K562 (cell line): Measurements from ENCODE around the gene MSN. TPM values are rescaled to one million over a fixed set of nuclear protein-coding genes. Genes with fewer than 3 reads are reported as not detected.

Experiments
- ARID4B ChIP-seq: sonication (generic); formaldehyde crosslinking; IDR thresholded peaks from 2 replicates; pipeline ENCODE4 v1.8.0; 2022; ENCODE audit warnings: mild to moderate bottlenecking, missing genetic modification reagents
- BRD9 ChIP-seq: fragments of 450-650 bp; IDR thresholded peaks from 2 replicates; pipeline ENCODE4 v1.6.1; 2018; ENCODE audit warnings: low read depth; ENCODE audit not compliant: partially characterized antibody
- COPS2 ChIP-seq: fragments of 450-650 bp; conservative IDR thresholded peaks from 2 replicates; pipeline ENCODE4 v1.6.1; 2016; ENCODE audit warnings: mild to moderate bottlenecking, moderate library complexity
- CTBP1 ChIP-seq: fragments of 450-650 bp; IDR thresholded peaks from 2 replicates; pipeline ENCODE4 v1.6.1; 2016; ENCODE audit warnings: borderline replicate concordance
- ETV5 ChIP-seq: sonication (generic); formaldehyde crosslinking; IDR thresholded peaks from 2 replicates; pipeline ENCODE4 v1.4.0; 2020; ENCODE audit warnings: low read depth, mild to moderate bottlenecking, missing genetic modification reagents
- FOXA1 ChIP-seq: fragments of 450-650 bp; IDR thresholded peaks from 2 replicates; pipeline ENCODE4 v1.6.1; 2016; ENCODE audit warnings: mild to moderate bottlenecking, borderline replicate concordance
- L3MBTL2 ChIP-seq: fragments of 450-650 bp; IDR thresholded peaks from 2 replicates; pipeline ENCODE4 v1.6.1; 2016; ENCODE audit warnings: mild to moderate bottlenecking, moderate library complexity
- LCOR ChIP-seq: sonication (generic); formaldehyde crosslinking; IDR thresholded peaks from 2 replicates; pipeline ENCODE4 v1.8.0; 2022; ENCODE audit warnings: mild to moderate bottlenecking, missing genetic modification reagents
- NRF1 ChIP-seq, 2 experiments: fragments of 450-650 bp; IDR thresholded peaks in 1 of 2; conservative IDR thresholded peaks in 1 of 2; 2 replicates each; pipeline ENCODE4 v1.6.1; 2014; ENCODE audit warnings: mild to moderate bottlenecking in 2 of 2
- PHF8 ChIP-seq: fragments of 200-600 bp; sonication (generic); IDR thresholded peaks from 2 replicates; pipeline ENCODE4 v1.6.1; 2012; ENCODE audit warnings: mixed run types, mild to moderate bottlenecking, inconsistent platforms, low read length, moderate library complexity, borderline replicate concordance
- POLR2A ChIP-seq: fragments of 450-650 bp; conservative IDR thresholded peaks from 2 replicates; pipeline ENCODE4 v1.6.1; 2016
- POLR2B ChIP-seq: fragments of 450-650 bp; IDR thresholded peaks from 2 replicates; pipeline ENCODE4 v1.6.1; 2018; ENCODE audit warnings: low read depth; ENCODE audit not compliant: partially characterized antibody
- POLR2G ChIP-seq: fragments of 200-400 bp; formaldehyde crosslinking; IDR thresholded peaks from 2 replicates; pipeline ENCODE4 v1.6.1; 2017; ENCODE audit warnings: low read depth, mild to moderate bottlenecking, antibody characterized with exemption, low read length, moderate library complexity
- ZBTB7A ChIP-seq: IDR thresholded peaks from 2 replicates; pipeline ENCODE4 v1.6.1; 2011; ENCODE audit warnings: low read depth, mild to moderate bottlenecking, low read length, moderate library complexity, borderline replicate concordance; ENCODE audit not compliant: control insufficient read depth
- ZNF175 ChIP-seq: fragments of 200-800 bp; sonication (Bioruptor generic); IDR thresholded peaks from 2 replicates; pipeline ENCODE4 v1.6.1; 2016; ENCODE audit warnings: low read depth, mild to moderate bottlenecking, missing genetic modification characterization, missing compliant biosample characterization
- ZNF239 ChIP-seq: fragments of 250-450 bp; sonication (Bioruptor Pico); IDR thresholded peaks from 2 replicates; pipeline ENCODE4 v1.4.0; 2020; ENCODE audit warnings: mild to moderate bottlenecking
- ZNF354B ChIP-seq: fragments of 250-450 bp; sonication (Bioruptor Pico); IDR thresholded peaks from 2 replicates; pipeline ENCODE4 v1.4.0; 2020
- polyA plus RNA-seq, 8 experiments: library from polyadenylated mRNA; depleted of rRNA in 4 of 8; stranded (reverse) in 5 of 8; unstranded in 3 of 8; fragments of >200 nt; fragmentation: Nextera tagmentation in 2 of 8; fragmentation: Illumina TruSeq in 1 of 8; extraction: Ambion mirVana in 2 of 8; extraction: Trizol in 1 of 8; gene quantifications; 2 replicates each; pipeline versions ENCODE4 v1.2.1 to v1.2.3, GENCODE V29; 2011 to 2014; ENCODE audit warnings: inconsistent platforms in 1 of 8, missing spikeins in 1 of 8
- total RNA-seq, 7 experiments: library from RNA; depleted of rRNA in 6 of 7; stranded (reverse); fragments of >200 nt in 6 of 7; fragmentation: Illumina TruSeq in 2 of 7; extraction: Trizol in 2 of 7; gene quantifications; 2 replicates each; pipeline versions ENCODE4 v1.2.1 to v1.2.3, GENCODE V29; 2011 to 2021; ENCODE audit warnings: low replicate concordance in 1 of 7
- TF ChIP-seq, protein P1 (sequence below): fragments of 450-650 bp; formaldehyde crosslinking; IDR thresholded peaks from 2 replicates; pipeline ENCODE4 v1.4.0; 2020; ENCODE audit warnings: mild to moderate bottlenecking, moderate library complexity
- TF ChIP-seq, protein P2 (sequence below): sonication (generic); formaldehyde crosslinking; IDR thresholded peaks from 2 replicates; pipeline ENCODE4 v1.8.1; 2023; ENCODE audit warnings: mild to moderate bottlenecking, missing genetic modification reagents

The MSN gene
- total and polyA plus RNA-seq, 9 of the 15 experiments (the other 6 are each of a cell fraction or from before 2014, with no cell fraction given) = 128 to 486 (median 237) TPM

DNA sequence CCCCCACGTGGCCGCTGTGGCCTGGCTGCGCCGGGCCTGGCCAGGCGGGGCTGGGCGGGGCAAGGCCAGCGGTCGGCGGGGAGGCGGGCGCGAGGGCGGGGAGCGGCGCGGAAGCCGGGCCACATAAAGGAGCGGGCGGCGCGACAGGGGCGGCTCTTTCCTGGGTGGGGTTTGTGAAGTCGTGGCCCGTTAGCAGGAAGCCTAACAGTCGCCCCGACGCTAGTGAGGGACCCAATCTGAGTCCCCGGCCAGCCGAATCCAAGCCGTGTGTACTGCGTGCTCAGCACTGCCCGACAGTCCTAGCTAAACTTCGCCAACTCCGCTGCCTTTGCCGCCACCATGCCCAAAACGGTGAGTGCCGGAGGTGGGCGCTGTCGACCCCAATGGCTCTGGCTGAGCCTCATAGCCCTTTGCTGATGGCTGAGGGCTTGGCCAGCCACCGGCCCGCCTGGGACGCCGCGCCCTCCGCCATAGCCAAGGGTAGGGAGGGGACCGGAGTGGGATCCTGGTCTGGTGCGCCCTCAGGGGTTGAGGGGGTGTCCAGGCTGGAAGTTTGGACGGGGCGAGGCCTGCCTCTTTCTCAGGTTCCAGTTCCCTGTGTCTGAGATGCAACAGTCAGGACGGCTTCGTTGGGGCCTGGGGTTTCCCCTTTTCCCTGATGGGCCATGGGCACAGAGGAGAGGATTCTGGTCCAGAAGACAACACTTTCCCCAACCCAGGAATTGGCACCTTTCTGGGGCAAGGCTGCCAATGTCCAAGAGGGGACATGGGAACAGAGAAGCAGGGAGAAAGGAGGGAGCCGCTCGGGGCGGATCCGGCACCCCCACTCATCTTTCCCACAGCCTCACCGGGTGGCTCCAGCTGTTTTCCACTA lies at the start of gene MSN (continued):
- TF ChIP-seq, protein P1, sequence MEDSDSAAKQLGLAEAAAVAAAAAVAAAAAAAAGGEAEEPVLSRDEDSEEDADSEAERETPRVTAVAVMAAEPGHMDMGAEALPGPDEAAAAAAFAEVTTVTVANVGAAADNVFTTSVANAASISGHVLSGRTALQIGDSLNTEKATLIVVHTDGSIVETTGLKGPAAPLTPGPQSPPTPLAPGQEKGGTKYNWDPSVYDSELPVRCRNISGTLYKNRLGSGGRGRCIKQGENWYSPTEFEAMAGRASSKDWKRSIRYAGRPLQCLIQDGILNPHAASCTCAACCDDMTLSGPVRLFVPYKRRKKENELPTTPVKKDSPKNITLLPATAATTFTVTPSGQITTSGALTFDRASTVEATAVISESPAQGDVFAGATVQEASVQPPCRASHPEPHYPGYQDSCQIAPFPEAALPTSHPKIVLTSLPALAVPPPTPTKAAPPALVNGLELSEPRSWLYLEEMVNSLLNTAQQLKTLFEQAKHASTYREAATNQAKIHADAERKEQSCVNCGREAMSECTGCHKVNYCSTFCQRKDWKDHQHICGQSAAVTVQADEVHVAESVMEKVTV = no peak
- TF ChIP-seq POLR2A = peak; percentile 82
- no peak for TF ChIP-seq ZNF239 (CRISPR knock-in tag)
- no peak for TF ChIP-seq ZNF354B
- TF ChIP-seq CTBP1 = peak; percentile 41; the same call in 1 of the 2 replicates
- peak; percentile 60; the same call in 1 of the 2 replicates for TF ChIP-seq LCOR (CRISPR knock-in tag)
- peak; percentile 91 for TF ChIP-seq POLR2G
- 0 out of 2 replicates have a peak, but pooled peaks have one; percentile 44 for TF ChIP-seq ZNF175 (CRISPR knock-in tag)
- peak; percentile 63; the same call in 1 of the 2 replicates for TF ChIP-seq PHF8
- TF ChIP-seq BRD9 = no peak
- TF ChIP-seq COPS2 = no peak
- TF ChIP-seq POLR2B = peak; percentile 64
- TF ChIP-seq L3MBTL2 = peak; percentile 21; the same call in 1 of the 2 replicates
- peak; percentile 15; the same call in 1 of the 2 replicates for TF ChIP-seq ETV5
- no peak for TF ChIP-seq FOXA1
- peak; percentile 62; the same call in 1 of the 2 replicates for TF ChIP-seq ARID4B (CRISPR knock-in tag)
- TF ChIP-seq NRF1 (conservative IDR thresholded peaks at IDR 0.05 in 1 of 2, IDR thresholded peaks at IDR 0.05 in 1 of 2) = 0 out of 4 replicates have a peak, but pooled peaks of 1 of the 2 experiments have one; percentile 39
- TF ChIP-seq ZBTB7A = peak; percentile 32; the same call in 1 of the 2 replicates
- TF ChIP-seq, protein P2, sequence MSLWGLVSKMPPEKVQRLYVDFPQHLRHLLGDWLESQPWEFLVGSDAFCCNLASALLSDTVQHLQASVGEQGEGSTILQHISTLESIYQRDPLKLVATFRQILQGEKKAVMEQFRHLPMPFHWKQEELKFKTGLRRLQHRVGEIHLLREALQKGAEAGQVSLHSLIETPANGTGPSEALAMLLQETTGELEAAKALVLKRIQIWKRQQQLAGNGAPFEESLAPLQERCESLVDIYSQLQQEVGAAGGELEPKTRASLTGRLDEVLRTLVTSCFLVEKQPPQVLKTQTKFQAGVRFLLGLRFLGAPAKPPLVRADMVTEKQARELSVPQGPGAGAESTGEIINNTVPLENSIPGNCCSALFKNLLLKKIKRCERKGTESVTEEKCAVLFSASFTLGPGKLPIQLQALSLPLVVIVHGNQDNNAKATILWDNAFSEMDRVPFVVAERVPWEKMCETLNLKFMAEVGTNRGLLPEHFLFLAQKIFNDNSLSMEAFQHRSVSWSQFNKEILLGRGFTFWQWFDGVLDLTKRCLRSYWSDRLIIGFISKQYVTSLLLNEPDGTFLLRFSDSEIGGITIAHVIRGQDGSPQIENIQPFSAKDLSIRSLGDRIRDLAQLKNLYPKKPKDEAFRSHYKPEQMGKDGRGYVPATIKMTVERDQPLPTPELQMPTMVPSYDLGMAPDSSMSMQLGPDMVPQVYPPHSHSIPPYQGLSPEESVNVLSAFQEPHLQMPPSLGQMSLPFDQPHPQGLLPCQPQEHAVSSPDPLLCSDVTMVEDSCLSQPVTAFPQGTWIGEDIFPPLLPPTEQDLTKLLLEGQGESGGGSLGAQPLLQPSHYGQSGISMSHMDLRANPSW (CRISPR knock-in tag) = no peak
